B cell (primary cell): ENCODE results near the gene MYO1E.

Experiments
- CTCF ChIP-seq: fragments of 200-600 bp; IDR thresholded peaks from one replicate; pipeline ENCODE4 v1.8.0; 2022; ENCODE audit warnings: antibody characterized with exemption, mild to moderate bottlenecking
- EZH2 ChIP-seq: IDR thresholded peaks from 2 replicates; pipeline ENCODE4 v1.6.1; 2012; ENCODE audit warnings: borderline replicate concordance, low read depth, mild to moderate bottlenecking, moderate library complexity, low read length; ENCODE audit not compliant: insufficient read depth, poor library complexity, severe bottlenecking

- TF ChIP-seq EZH2 (no peak), CTCF (no peak)
These were observed 255.9 kb downstream of the MYO1E start for GRCh38 chr15:59116771-59117170.
